NCI-H748 treated with DMSO at 0.1 percent for 48 hours (cell line): ENCODE measurements around the gene ELK4.
A peak's percentile ranks its signal among the peaks of the same experiment; 100 is the strongest.
"Not testable (repeated sequence)": the region's sequence is repeated elsewhere in the genome, so short reads cannot be mapped to it uniquely, and the experiment has no call there.

Experiments used
- DNase-seq: peaks from one replicate; lab custom pipeline; 2025; lab: John Stamatoyannopoulos, UW

The ELK4 gene

GRCh38 chr1:205664399-205665017, 32.7 kb upstream of the ELK4 start:
- no peak for DNase-seq

GRCh38 chr1:205663286-205663936, 31.6 kb upstream of the ELK4 start:
- DNase-seq: no peak

GRCh38 chr1:205662791-205663190, 31.0 kb upstream of the ELK4 start:
- no peak for DNase-seq

- DNase-seq: no peak
These were observed 30.4 kb upstream of the ELK4 start for GRCh38 chr1:205662135-205662738.

GRCh38 chr1:205661429-205662134, 29.8 kb upstream of the ELK4 start:
- no peak for DNase-seq

- DNase-seq: no peak
These were observed 28.6 kb upstream of the ELK4 start for GRCh38 chr1:205660361-205660760.

GRCh38 chr1:205658943-205659581, 27.3 kb upstream of the ELK4 start:
- DNase-seq: no peak

GRCh38 chr1:205656236-205656635, 24.4 kb upstream of the ELK4 start:
- DNase-seq: no peak

- no peak for DNase-seq
These were observed 21.2 kb upstream of the ELK4 start for GRCh38 chr1:205652984-205653383.

GRCh38 chr1:205650241-205650640, 18.4 kb upstream of the ELK4 start:
- DNase-seq: no peak

GRCh38 chr1:205645519-205645918, 13.7 kb upstream of the ELK4 start:
- no peak for DNase-seq

GRCh38 chr1:205642679-205643307, 11.0 kb upstream of the ELK4 start:
- no peak for DNase-seq

- DNase-seq: no peak
These were observed 7.8 kb upstream of the ELK4 start for GRCh38 chr1:205639567-205639966.

- no peak for DNase-seq
These were observed 6.2 kb upstream of the ELK4 start for GRCh38 chr1:205637854-205638468.

GRCh38 chr1:205636732-205637131, 4.9 kb upstream of the ELK4 start:
- DNase-seq: no peak

- DNase-seq: not testable (repeated sequence)
These were observed 4.3 kb upstream of the ELK4 start for GRCh38 chr1:205636138-205636530.

GRCh38 chr1:205633421-205633976, 1.7 kb upstream of the ELK4 start:
- DNase-seq: no peak

- DNase-seq: no peak
These were observed 908 bp upstream of the ELK4 start for GRCh38 chr1:205632669-205633169.

- DNase-seq: peak; percentile 69
These were observed 622 bp downstream of the ELK4 start for GRCh38 chr1:205631010-205631767.

GRCh38 chr1:205630651-205631009, 1.2 kb downstream of the ELK4 start:
- no peak for DNase-seq
